ENCODE measurements around the gene TSHZ2. TPM values are rescaled to one million over a fixed set of nuclear protein-coding genes. Genes with fewer than 3 reads are reported as not detected.

The TSHZ2 gene
- total RNA-seq, 3 donors from 2014 or later (not counting 1 experiment from before 2014, with no cell fraction given): 1.8 to 1.9 TPM; not detected in 1

DNA sequence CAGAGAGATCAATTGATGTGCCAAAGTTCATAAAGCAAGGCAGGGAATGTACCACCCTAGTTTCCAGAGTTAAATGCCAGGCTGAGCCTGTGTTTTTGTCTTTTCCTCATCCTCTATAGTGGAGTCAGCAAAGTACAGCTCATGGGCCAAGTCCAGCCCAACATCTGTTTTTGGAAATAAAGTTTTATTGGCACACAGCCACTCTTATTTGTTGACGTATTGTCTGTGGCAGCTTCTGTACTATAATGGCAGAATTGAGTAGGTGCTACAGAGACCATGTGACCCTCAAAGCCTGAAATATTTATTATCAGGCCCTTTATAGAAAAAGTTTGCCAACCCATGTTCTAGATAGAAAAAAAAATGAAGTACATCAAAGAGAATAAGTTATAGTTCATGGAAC is 187.0 kb downstream of the TSHZ2 start:
- H3K27ac ChIP-seq (ENCODE audit: low read length): no peak overlapping the region
- H3K9me3 ChIP-seq (ENCODE audit: control insufficient read depth, insufficient read depth, low read length): no peaks in the 10 kb centered on the region
- H3K27me3 Mint-ChIP-seq (ENCODE audit: low read depth in 2 of 2): peaks cover 10 to 34% of the 10 kb centered on the region in 2 donors
- no peaks in the 10 kb centered on the region for H3K27me3 ChIP-seq (ENCODE audit: control insufficient read depth, insufficient read depth, low read length)
- no peaks in the 10 kb centered on the region for H3K9me3 Mint-ChIP-seq
- H3K36me3 ChIP-seq (ENCODE audit: control insufficient read depth, insufficient read depth, low read length): no peaks in the 10 kb centered on the region
- DNase-seq (no peak), ATAC-seq (no peak)
- no peak overlapping the region for H3K4me3 ChIP-seq (ENCODE audit: low read length)
- H3K4me1 ChIP-seq (ENCODE audit: control insufficient read depth, insufficient read depth, low read length): no peaks in the 10 kb centered on the region
- no peaks in the 10 kb centered on the region for H3K36me3 Mint-ChIP-seq
- intact Hi-C loops (cut with micrococcal nuclease): loop anchor here (5.0 kb wide), 1 partner anchor 783 kb away; no protein-coding TSS in a partner anchor
- H3K4me3 Mint-ChIP-seq: no peak overlapping the region
- no peak overlapping the region for H3K27ac Mint-ChIP-seq
- 100% methylated on average over 1 of the region's 1 CpG for WGBS (ENCODE audit: insufficient coverage)
- no peak for TF ChIP-seq CTCF (IDR thresholded peaks at IDR 0.05)
- H3K4me1 Mint-ChIP-seq: no peaks in the 10 kb centered on the region

DNA sequence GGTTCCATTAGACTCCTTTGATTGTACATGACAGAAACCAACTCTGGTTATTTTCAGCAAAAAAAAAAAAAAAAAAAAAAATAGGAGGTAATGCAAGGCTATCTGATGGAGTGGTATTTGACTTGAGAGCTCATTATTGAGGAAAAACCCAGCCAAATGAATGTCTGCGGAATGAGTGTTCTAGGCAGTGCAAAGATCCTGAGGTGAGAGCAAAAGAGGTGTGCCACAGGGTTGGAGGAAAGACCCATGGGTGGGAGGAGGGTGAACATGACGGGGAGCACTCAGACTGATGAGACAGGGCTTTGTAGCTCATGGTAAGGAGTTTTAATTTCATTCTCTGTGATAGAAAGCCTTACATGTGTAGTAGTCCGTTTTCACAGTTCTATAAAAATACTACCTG is 188.9 kb downstream of the TSHZ2 start:
- H3K9me3 Mint-ChIP-seq: no peaks in the 10 kb centered on the region
- Histone ChIP-seq H3K36me3 (ENCODE audit: control insufficient read depth, insufficient read depth, low read length) (no peaks in the 10 kb centered on the region), H3K9me3 (ENCODE audit: control insufficient read depth, insufficient read depth, low read length) (no peaks in the 10 kb centered on the region), H3K4me3 (ENCODE audit: low read length) (no peak overlapping the region), H3K27ac (ENCODE audit: low read length) (no peak overlapping the region), H3K4me1 (ENCODE audit: control insufficient read depth, insufficient read depth, low read length) (no peaks in the 10 kb centered on the region), H3K27me3 (ENCODE audit: control insufficient read depth, insufficient read depth, low read length) (no peaks in the 10 kb centered on the region)
- no peaks in the 10 kb centered on the region for H3K36me3 Mint-ChIP-seq
- intact Hi-C loops (cut with micrococcal nuclease): no loop called here
- no peak overlapping the region for H3K27ac Mint-ChIP-seq
- DNase-seq (no peak), ATAC-seq (no peak)
- no peak overlapping the region for H3K4me3 Mint-ChIP-seq
- peaks cover 10 to 22% of the 10 kb centered on the region in 2 donors for H3K27me3 Mint-ChIP-seq (ENCODE audit: low read depth in 2 of 2)
- 78% methylated on average over 3 of the region's 3 CpGs for WGBS (ENCODE audit: insufficient coverage)
- TF ChIP-seq CTCF (IDR thresholded peaks at IDR 0.05): no peak
- H3K4me1 Mint-ChIP-seq: no peaks in the 10 kb centered on the region

GRCh38 chr20:53161473-53161872 is 189.3 kb downstream of the TSHZ2 start:
- no peak overlapping the region for H3K4me3 Mint-ChIP-seq
- H3K27ac Mint-ChIP-seq: no peak overlapping the region
- no peaks in the 10 kb centered on the region for H3K36me3 Mint-ChIP-seq
- 67% methylated on average over 1 of the region's 4 CpGs for WGBS (ENCODE audit: insufficient coverage)
- no peaks in the 10 kb centered on the region for H3K9me3 Mint-ChIP-seq
- H3K4me3 ChIP-seq (ENCODE audit: low read length): no peak overlapping the region
- ATAC-seq (no peak), DNase-seq (no peak)
- H3K4me1 ChIP-seq (ENCODE audit: control insufficient read depth, insufficient read depth, low read length): no peaks in the 10 kb centered on the region
- no peaks in the 10 kb centered on the region for H3K36me3 ChIP-seq (ENCODE audit: control insufficient read depth, insufficient read depth, low read length)
- no peaks in the 10 kb centered on the region for H3K4me1 Mint-ChIP-seq
- no peak overlapping the region for H3K27ac ChIP-seq (ENCODE audit: low read length)
- H3K27me3 ChIP-seq (ENCODE audit: control insufficient read depth, insufficient read depth, low read length): no peaks in the 10 kb centered on the region
- intact Hi-C loops (cut with micrococcal nuclease): no loop called here
- no peak for TF ChIP-seq CTCF (IDR thresholded peaks at IDR 0.05)
- H3K27me3 Mint-ChIP-seq (ENCODE audit: low read depth in 2 of 2): peaks cover 10 to 20% of the 10 kb centered on the region in 2 donors
- H3K9me3 ChIP-seq (ENCODE audit: control insufficient read depth, insufficient read depth, low read length): no peaks in the 10 kb centered on the region

DNA sequence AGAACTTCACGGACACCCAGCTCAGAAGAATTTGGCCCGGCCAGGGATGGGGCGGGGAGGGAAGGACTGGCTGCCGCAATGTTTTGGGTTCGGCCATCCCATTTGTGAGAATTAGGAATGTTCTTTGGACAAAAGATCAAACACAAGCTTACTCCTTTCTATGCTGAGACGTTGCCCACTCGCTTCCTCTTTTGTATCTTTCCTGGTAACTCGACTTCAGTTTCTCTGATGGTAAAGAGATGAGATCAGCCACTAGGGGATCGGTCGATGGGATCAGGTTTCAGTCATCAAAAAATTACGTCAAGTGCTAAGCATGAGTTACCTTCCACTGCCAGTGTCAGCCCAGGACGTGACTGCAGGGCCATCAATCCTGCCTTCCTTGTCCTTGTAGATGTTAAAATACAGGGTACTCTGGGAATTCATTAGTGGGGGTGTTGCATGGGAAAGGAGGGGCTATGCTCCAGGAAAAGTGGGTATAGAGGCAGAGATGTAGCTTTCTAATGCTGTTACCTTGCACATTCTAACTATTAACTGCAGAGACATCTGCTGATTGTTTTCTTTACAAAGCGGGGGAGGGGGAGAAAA is 190.2 kb downstream of the TSHZ2 start:
- H3K27ac ChIP-seq (ENCODE audit: low read length): no peak overlapping the region
- no peaks in the 10 kb centered on the region for H3K9me3 Mint-ChIP-seq
- H3K27ac Mint-ChIP-seq: no peak overlapping the region
- no peak for TF ChIP-seq CTCF (IDR thresholded peaks at IDR 0.05)
- ATAC-seq: no peak
- H3K27me3 ChIP-seq (ENCODE audit: control insufficient read depth, insufficient read depth, low read length): no peaks in the 10 kb centered on the region
- H3K4me1 ChIP-seq (ENCODE audit: control insufficient read depth, insufficient read depth, low read length): no peaks in the 10 kb centered on the region
- intact Hi-C loops (cut with micrococcal nuclease): no loop called here
- peaks cover 10 to 11% of the 10 kb centered on the region in 2 donors for H3K27me3 Mint-ChIP-seq (ENCODE audit: low read depth in 2 of 2)
- 40% methylated on average over 11 of the region's 13 CpGs for WGBS (ENCODE audit: insufficient coverage)
- H3K36me3 ChIP-seq (ENCODE audit: control insufficient read depth, insufficient read depth, low read length): no peaks in the 10 kb centered on the region
- no peaks in the 10 kb centered on the region for H3K4me1 Mint-ChIP-seq
- H3K36me3 Mint-ChIP-seq: no peaks in the 10 kb centered on the region
- H3K4me3 Mint-ChIP-seq: no peak overlapping the region
- no peaks in the 10 kb centered on the region for H3K9me3 ChIP-seq (ENCODE audit: control insufficient read depth, insufficient read depth, low read length)
- no peak overlapping the region for H3K4me3 ChIP-seq (ENCODE audit: low read length)
- no peak for DNase-seq
